Measurements from ENCODE around the gene GALNT7.
A peak's percentile ranks its signal among the peaks of the same experiment; 100 is the strongest.

The GALNT7 gene

GRCh38 chr4:173130687-173131086 is 37.9 kb upstream of the GALNT7 start:
- DNase-seq (ENCODE audit: insufficient read length, low spot score) (no peak), FAIRE-seq (no peak)
- TF ChIP-seq, protein P1, sequence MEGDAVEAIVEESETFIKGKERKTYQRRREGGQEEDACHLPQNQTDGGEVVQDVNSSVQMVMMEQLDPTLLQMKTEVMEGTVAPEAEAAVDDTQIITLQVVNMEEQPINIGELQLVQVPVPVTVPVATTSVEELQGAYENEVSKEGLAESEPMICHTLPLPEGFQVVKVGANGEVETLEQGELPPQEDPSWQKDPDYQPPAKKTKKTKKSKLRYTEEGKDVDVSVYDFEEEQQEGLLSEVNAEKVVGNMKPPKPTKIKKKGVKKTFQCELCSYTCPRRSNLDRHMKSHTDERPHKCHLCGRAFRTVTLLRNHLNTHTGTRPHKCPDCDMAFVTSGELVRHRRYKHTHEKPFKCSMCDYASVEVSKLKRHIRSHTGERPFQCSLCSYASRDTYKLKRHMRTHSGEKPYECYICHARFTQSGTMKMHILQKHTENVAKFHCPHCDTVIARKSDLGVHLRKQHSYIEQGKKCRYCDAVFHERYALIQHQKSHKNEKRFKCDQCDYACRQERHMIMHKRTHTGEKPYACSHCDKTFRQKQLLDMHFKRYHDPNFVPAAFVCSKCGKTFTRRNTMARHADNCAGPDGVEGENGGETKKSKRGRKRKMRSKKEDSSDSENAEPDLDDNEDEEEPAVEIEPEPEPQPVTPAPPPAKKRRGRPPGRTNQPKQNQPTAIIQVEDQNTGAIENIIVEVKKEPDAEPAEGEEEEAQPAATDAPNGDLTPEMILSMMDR (IDR thresholded peaks at IDR 0.05; ENCODE audit: insufficient read depth, missing control alignments) = no peak

- TF ChIP-seq, protein P1 (IDR thresholded peaks at IDR 0.05; ENCODE audit: insufficient read depth, missing control alignments) = no peak
- DNase-seq (ENCODE audit: insufficient read length, low spot score) (no peak), FAIRE-seq (no peak)
These were observed 34.2 kb upstream of the GALNT7 start for GRCh38 chr4:173134426-173134825.

DNA sequence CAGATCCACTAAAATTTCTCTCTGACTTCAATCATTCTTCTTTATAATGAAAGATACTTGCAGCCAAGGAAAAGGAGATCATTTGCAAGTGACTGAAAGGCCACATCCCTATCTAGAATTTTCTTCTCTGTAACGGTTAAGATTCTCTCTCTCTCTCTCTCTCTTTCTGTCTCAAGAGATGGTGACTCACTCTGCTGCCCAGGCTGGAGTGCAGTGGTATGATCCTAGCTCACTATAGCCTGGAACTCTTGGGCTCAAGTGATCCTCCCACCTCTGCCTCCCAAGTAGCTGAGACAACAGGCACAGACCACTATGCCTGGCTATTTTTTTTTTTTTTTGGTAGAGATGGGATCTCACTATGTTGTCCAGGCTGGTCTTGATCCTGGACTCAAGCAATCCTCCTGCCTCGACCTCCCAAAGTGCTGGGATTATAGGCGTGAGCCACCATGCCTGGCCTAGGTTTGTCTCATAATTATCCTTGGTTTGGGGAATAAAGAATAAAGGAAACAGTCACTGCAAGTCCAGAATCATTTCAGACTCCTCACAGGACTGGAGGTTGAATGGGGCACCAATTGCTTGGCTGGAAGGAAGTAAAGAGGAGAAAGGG is 33.3 kb upstream of the GALNT7 start:
- FAIRE-seq (no peak), DNase-seq (ENCODE audit: insufficient read length, low spot score) (no peak)
- TF ChIP-seq, protein P1 (IDR thresholded peaks at IDR 0.05; ENCODE audit: insufficient read depth, missing control alignments) = no peak

GRCh38 chr4:173138624-173139023 is 30.0 kb upstream of the GALNT7 start:
- DNase-seq (ENCODE audit: insufficient read length, low spot score) (no peak), FAIRE-seq (peak; percentile 88)
- TF ChIP-seq, protein P1 (IDR thresholded peaks at IDR 0.05; ENCODE audit: insufficient read depth, missing control alignments) = no peak

- TF ChIP-seq, protein P1 (IDR thresholded peaks at IDR 0.05; ENCODE audit: insufficient read depth, missing control alignments) = no peak
- FAIRE-seq (no peak), DNase-seq (ENCODE audit: insufficient read length, low spot score) (no peak)
These were observed 29.1 kb upstream of the GALNT7 start for GRCh38 chr4:173139561-173139960.

DNA sequence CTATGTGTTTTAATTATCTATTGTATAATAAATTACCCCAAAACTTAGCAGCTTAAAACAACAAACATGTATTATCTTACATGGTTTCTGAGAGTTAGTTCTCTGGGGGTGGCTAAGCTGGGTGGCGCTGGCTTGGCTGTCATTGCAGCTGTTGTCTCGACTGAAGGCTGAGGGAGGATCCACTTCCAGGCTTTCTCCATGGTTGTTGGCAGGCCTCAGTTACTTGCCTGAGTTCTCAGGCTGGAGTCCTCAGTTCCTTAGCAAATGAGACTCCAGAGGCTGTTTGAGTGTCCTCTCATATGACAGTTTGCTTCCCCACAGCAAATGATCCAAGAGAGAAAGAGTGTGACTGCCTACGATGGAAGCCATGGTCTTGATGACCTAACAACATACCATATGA is 23.5 kb upstream of the GALNT7 start:
- FAIRE-seq (no peak), DNase-seq (ENCODE audit: insufficient read length, low spot score) (no peak)
- TF ChIP-seq, protein P1 (IDR thresholded peaks at IDR 0.05; ENCODE audit: insufficient read depth, missing control alignments) = no peak

GRCh38 chr4:173146456-173146855 is 22.2 kb upstream of the GALNT7 start:
- FAIRE-seq (no peak), DNase-seq (ENCODE audit: insufficient read length, low spot score) (no peak)
- TF ChIP-seq, protein P1 (IDR thresholded peaks at IDR 0.05; ENCODE audit: insufficient read depth, missing control alignments) = no peak
